ENCODE data around the gene IFITM10. TPM values are rescaled to one million over a fixed set of nuclear protein-coding genes. Genes with fewer than 3 reads are reported as not detected.

Gene IFITM10
- total and polyA plus RNA-seq, 9 of the 15 experiments (the other 6 are each of a cell fraction or from before 2014, with no cell fraction given): 0.08 to 0.13 (median 0.09) TPM; not detected in 6

DNA sequence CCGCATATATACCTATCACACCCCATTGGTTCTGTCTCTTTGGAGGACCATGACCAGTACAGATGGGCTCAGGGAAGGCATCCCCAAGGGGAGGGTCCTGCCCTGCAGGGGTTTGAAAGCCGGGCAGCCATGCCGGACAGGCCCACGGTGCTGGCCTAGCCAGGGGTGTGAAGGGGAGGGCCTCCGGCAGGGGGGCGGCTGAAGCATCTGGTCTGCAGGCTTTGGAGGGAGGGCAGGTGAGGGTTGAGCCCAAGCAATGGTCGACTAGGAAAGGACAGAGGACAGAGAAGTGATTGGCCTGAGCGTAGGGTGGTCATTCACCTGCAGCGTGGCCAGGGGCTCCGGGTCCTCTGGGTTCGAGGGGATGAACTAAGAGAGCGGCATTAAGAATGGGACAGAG, 24.5 kb upstream of the IFITM10 start:
- Histone ChIP-seq H2AFZ (ENCODE audit: low read depth, low read length) (no peak overlapping the region), H3K79me2 (ENCODE audit: control insufficient read depth, insufficient read depth, low read length) (no peaks in the 10 kb centered on the region), H3K4me1 (replicated peaks in 1 of 2; ENCODE audit: control insufficient read depth in 2 of 2, insufficient read depth in 2 of 2, low read length in 2 of 2) (peaks cover 16 to 48% of the 10 kb centered on the region in 2 experiments), H3K9me3 (replicated peaks; ENCODE audit: control insufficient read depth, insufficient read depth, low read depth, low read length) (no peaks in the 10 kb centered on the region), H3K36me3 (ENCODE audit: control insufficient read depth, insufficient read depth, low read length) (no peaks in the 10 kb centered on the region), H3K9me1 (ENCODE audit: control insufficient read depth, insufficient read depth, low read length) (no peaks in the 10 kb centered on the region), H3K4me2 (ENCODE audit: insufficient read depth, low read length) (no peak overlapping the region), H3K4me3 (no peak overlapping the region), H3K27ac (ENCODE audit: extremely low read depth, low read depth, low read length) (no peak overlapping the region), H3K27me3 (ENCODE audit: control insufficient read depth in 2 of 2, insufficient read depth in 2 of 2, low read length in 2 of 2) (peaks cover 0 to 10% of the 10 kb centered on the region in 2 experiments; a peak in 3 of 5 replicates), H4K20me1 (replicated peaks; ENCODE audit: control insufficient read depth, insufficient read depth, low read length) (no peaks in the 10 kb centered on the region; the same call in 1 of the 2 replicates), H3K9ac (ENCODE audit: insufficient read depth in 1 of 2, low read depth in 2 of 2, low read length in 2 of 2) (no peak overlapping the region)
- DNase-seq (ENCODE audit: extremely low read depth in 1 of 4, low spot score in 3 of 4) (no peak), FAIRE-seq (no peak), ATAC-seq (no peak)
- 35% methylated on average over 11 of the region's 12 CpGs for WGBS (ENCODE audit: insufficient coverage, low coverage, missing lambda C conversion rate)
- TF ChIP-seq LEF1 (IDR thresholded peaks at IDR 0.05) (no peak), ERF (CRISPR knock-in tag; IDR thresholded peaks at IDR 0.05) (no peak), EWSR1 (IDR thresholded peaks at IDR 0.05; ENCODE audit: borderline replicate concordance, low read depth, partially characterized antibody) (no peak), NR3C1 (CRISPR knock-in tag; IDR thresholded peaks at IDR 0.05) (no peak), PML (IDR thresholded peaks at IDR 0.05; ENCODE audit: low read length) (no peak), JUN (IDR thresholded peaks at IDR 0.05; ENCODE audit: borderline replicate concordance, low read depth, low read length) (no peak), JUN (CRISPR knock-in tag; IDR thresholded peaks at IDR 0.05; ENCODE audit: borderline replicate concordance) (no peak), CSDE1 (IDR thresholded peaks at IDR 0.05) (no peak), KDM5B (IDR thresholded peaks at IDR 0.05; ENCODE audit: insufficient replicate concordance, low read depth, low read length) (no peak)
- TF ChIP-seq, protein P1, sequence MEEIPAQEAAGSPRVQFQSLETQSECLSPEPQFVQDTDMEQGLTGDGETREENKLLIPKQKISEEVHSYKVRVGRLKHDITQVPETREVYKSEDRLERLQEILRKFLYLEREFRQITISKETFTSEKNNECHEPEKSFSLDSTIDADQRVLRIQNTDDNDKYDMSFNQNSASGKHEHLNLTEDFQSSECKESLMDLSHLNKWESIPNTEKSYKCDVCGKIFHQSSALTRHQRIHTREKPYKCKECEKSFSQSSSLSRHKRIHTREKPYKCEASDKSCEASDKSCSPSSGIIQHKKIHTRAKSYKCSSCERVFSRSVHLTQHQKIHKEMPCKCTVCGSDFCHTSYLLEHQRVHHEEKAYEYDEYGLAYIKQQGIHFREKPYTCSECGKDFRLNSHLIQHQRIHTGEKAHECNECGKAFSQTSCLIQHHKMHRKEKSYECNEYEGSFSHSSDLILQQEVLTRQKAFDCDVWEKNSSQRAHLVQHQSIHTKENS (CRISPR knock-in tag; IDR thresholded peaks at IDR 0.05): no peak
- BruUV-seq (replicated peaks): no TSS peak
- CTCF ChIA-PET (ENCODE audit: low intra/inter-chr PET ratio): no interaction called here
- POLR2A ChIA-PET: interaction anchor here (1.8 kb wide), 1 partner anchor 10 kb away, joined by 4 read pairs; no protein-coding TSS in a partner anchor
- in situ Hi-C loops (cut with MboI) (no loop called here), intact Hi-C loops (cut with micrococcal nuclease) (no loop called here)

Measured in K562 (cell line).